T follicular helper cell (primary cell): ENCODE data around the gene HTRA1.

Experiments used
- DNase-seq: peaks from one replicate; pipeline ENCODE4 v3.0.0-alpha.2; 2020; ENCODE audit warnings: low read depth

HTRA1 gene

GRCh38 chr10:122554131-122555036, 93.0 kb downstream of the HTRA1 start:
- DNase-seq = no peak

- no peak for DNase-seq
These were observed 94.1 kb downstream of the HTRA1 start for GRCh38 chr10:122555442-122555841.

GRCh38 chr10:122557516-122557915, 96.2 kb downstream of the HTRA1 start:
- no peak for DNase-seq

GRCh38 chr10:122558452-122558851, 97.1 kb downstream of the HTRA1 start:
- no peak for DNase-seq

- no peak for DNase-seq
These were observed 97.9 kb downstream of the HTRA1 start for GRCh38 chr10:122559228-122559627.

- no peak for DNase-seq
These were observed 99.0 kb downstream of the HTRA1 start, which contains the start of gene DMBT1 for GRCh38 chr10:122560279-122560804. Gene DMBT1, plus strand, starts transcription at chr10:122560754. Its CDS starts 17 bp downstream, at chr10:122560771.

- no peak for DNase-seq
These were observed 99.9 kb downstream of the HTRA1 start for GRCh38 chr10:122561212-122561611.

- DNase-seq = no peak
These were observed 100.4 kb downstream of the HTRA1 start for GRCh38 chr10:122561792-122562191.
